Activated CD8-positive, alpha-beta memory T cell treated with anti-CD3 and anti-CD28 coated beads, Interleukin-2, amount 50 U/mL, for 48 hours (primary cell): ENCODE results near the gene PSD4.
A peak's percentile ranks its signal among the peaks of the same experiment; 100 is the strongest.

ENCODE experiments used
- DNase-seq: peaks from one replicate; pipeline ENCODE4 v3.0.0-alpha.2; 2020

Gene PSD4

GRCh38 chr2:113185664-113186432, 12.1 kb downstream of the PSD4 start:
- DNase-seq, result no peak

- DNase-seq, result no peak
Observed at GRCh38 chr2:113186433-113186796, 12.6 kb downstream of the PSD4 start.

DNA sequence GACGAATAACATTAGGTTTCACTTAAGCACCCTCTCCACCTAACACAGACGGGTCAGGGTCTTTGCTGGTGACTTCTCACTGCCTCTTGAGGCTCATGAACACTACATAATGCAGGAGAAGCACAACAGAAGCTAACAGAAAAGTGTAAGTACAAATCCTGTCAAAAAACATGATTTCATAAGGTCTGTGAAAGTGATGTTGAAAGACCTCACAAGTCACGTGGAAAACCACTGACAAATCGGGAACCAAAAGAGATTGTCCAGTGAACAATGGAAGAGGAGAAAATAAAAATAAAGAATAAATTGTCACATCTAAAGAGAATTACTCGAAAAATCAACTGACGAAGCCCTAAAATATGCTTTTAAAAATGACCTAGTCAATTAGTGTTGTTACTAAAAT, 14.0 kb downstream of the PSD4 start:
- no peak for DNase-seq

DNA sequence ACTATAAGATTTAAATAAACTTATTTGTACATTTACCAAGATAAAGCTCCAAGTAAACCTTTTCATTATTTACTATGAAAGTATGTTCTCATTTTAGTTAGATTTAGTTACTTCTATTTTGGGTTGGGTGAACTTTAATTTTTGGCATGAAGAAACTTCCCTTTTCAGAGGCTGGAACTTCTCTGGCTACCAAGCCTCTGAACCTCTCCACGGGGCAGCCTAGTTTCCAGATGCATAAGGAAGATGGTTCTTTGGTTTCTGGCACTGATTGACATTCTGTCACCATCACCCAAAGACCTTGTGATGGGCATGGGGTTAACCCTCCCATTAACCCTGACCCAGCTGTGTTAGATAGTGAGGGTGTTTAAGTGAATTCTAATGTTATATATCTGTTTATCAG, 17.1 kb downstream of the PSD4 start:
- DNase-seq, result no peak

DNA sequence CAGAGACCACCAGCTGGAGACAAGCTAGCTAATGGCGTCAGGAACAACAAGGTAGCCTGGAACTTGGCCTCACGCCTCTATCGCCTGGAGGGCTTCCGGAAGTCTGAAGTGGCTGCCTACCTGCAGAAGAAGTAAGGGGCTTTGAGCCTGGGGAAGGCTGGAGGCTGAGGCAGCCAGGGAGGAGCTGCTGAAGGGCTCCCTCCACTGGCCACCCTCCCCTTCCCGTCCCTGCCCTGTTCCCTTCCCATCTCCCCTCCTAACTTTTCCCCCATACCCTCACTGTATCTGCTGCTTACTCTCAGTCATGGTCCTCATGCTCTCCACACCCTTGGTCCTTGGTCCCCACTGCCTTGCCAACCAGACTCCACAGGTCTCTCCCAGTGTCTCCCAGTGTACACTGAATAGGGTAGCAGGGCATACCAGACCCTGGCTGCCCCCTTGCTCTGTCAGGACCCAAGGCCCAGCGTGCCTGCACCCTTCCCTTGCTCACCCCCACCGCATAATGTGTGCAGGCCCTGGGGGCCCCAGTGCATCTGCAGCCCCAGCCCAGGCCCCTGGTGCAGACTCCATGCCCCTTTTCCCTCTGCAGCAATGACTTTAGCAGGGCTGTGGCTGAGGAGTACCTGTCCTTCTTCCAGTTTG, 18.8 kb downstream of the PSD4 start:
- DNase-seq, result no peak

GRCh38 chr2:113195923-113196501, 22.2 kb downstream of the PSD4 start:
- no peak for DNase-seq

DNA sequence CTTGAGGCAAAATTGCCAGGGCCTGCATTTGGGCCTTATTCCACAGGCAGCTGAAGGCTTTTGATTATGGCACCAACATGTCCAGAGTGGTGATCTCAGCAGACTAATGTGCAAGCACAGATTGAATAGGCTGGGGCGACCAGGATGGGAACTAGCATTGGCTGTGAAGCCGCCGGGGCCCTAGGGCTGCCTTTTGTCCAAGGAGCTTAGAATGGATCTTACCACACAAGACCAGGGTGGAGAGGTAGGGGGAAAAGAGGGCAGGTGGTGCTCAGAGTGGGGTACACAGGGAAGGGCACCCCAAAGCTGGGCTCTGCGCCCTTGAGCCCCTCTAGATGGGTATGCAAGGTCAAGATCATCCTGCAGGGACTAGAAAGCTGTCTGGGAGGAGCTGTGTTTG, 23.1 kb downstream of the PSD4 start:
- no peak for DNase-seq

DNA sequence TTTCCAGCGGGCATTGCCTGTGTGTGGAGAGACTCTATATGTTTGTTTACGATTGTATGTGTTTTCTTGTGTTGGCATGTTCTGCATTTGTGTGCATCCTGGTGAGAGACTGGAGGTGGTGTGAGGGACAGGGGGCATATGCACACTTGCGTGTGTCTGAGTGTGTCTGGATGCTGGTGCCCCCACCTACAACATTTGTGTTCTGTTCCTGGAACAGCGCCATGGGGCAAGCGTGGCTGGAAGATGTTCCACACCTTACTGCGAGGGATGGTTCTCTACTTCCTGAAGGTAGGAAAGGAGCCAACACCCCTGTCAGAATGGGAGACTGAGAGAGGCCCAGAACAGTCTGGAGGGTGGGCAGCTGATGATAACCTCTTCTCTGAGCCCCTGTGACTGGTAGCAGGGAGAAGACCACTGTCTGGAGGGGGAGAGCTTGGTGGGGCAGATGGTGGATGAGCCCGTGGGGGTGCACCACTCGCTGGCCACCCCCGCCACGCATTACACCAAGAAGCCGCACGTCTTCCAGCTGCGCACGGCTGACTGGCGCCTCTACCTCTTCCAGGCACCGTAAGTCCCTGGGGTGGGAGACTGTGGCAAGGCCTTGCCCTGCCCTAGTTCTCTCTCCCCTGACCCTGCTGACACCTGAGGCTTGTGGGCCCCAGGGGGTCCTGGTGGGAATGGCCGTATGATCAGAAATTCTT, 23.7 kb downstream of the PSD4 start:
- no peak for DNase-seq

DNA sequence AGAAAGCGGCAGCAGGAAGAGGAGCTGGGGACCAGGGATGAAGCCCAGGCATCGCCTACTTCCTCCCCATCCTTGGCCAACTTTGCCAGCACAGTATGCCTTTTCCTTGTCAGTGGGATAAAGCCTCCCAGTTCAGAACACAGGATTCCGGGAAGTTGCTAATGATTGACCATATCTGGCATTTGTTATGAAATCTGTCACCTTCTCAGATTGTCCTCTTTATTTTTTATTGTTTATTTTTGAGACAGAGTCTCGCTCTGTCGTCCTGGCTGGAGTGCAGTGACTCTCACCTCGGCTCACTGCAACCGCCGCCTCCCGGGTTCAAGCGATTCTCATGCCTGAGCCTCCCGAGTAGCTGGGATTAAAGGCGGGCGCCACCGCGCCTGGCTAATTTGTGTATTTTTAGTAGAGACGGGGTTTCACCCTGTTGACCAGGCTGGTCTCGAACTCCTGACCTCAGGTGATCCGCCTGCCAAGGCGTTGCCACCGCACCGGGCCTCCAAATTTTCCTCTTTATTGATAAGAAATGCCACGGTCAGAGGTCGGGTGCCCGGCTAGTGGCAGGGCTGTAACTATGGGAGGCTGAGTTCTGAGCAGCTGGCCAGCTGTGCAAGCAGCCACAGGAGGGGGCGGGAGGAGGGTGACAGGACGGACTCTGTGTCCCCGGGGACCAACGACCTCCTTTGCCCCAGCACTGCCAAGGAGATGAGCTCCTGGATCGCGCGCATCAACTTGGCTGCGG, 24.4 kb downstream of the PSD4 start:
- DNase-seq, result no peak

DNA sequence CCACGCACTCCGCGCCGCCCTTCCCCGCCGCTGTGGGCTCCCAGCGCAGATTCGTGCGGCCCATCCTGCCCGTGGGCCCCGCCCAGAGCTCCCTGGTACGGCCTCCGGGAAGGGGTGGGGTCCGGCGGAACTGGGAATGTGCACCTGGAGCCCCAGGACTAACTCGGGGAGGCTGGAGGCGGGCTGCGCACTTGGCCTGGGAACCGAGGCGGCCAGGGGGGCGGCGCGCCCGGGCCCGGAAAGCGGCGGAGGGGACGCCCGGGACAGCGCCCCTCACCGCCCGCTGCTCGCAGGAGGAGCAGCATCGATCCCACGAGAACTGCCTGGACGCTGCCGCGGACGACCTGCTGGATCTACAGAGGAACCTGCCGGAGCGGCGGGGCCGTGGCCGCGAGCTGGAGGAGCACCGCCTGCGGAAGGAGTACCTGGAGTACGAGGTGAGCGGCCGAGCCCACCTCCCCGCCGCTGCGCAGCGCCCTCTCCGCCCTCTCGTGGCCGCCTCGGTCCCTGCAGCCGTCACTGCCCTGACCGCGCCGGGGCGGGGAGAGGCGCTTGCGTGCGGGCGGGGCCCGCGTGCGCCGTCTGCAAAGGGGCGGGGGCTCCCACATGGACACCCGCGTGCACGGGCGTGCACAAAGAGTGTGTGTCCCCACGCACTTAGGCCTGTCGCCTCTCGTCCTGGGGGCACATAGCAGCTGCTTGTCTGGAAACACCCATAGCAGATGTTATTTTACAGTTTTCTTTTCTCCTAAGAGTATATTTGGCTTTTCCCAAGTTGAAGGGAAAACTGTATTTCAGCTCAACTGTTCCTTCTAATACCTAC, 25.2 kb downstream of the PSD4 start:
- DNase-seq, result peak; percentile 92

DNA sequence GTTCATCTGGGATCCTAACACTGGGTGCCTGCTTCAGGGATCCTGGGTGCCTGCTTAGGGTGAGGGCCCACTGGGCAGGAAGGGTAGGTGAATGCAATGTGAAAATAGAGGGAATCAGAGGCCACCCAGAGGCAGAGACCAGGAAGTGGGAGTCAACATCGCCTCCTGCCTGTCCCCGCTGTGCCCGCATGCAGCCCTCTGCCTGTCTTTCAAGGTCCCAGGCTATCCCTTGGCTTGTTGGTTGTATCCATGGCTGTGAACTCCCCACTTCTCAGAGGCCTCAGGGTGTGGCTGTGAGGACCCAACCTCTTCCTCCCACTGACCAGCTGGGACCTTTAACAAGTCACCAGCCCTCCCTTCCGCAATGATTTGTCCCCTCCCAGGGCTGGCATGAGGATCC, 26.5 kb downstream of the PSD4 start:
- no peak for DNase-seq

GRCh38 chr2:113200736-113201490, 27.1 kb downstream of the PSD4 start:
- DNase-seq, result no peak

GRCh38 chr2:113201496-113202304, 27.9 kb downstream of the PSD4 start:
- DNase-seq, result no peak

DNA sequence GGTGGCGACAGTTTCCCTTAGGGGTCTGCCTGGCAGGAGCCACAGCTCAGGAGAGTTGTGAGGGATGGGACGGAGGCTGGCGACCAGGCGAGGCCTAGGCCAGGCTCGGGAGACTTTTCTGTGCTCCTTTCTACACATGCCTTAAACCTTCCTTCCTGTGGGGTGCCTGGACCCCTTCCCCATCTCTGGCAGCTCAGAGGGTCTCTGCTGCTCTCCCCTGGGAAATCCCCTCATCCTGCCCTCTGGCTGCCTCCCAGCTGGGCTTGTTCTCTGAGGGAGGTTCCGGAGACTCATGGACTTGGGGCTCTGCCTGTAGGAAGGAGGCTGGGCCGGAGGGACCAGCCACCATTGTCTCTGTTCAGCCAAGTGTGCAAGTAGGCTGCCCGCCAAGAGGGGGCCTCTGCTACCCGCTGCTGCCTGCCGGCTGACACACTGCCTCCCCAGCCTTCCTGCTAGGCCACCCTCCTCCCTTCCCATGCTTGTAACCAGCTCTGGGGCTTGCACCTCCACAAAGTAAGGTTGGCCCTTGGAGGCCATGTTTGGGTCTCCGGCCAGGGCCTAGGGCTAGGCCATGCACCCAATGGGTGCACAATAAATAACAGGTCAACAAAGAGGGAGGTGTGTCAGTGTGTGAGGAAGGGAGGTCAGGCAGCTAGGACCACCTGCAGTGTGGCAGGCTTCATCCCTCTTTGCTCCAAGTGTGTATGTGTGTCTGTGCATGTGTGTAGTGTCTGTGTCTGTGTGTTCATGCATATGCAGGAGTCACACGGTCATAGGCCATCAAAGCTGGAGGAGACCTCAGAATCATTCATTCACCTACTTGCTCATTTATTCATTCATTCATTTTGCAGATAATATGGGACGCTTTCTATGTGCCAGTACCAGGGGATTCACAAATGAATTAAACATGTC, 28.8 kb downstream of the PSD4 start:
- DNase-seq, result no peak

- DNase-seq, result no peak
Observed at GRCh38 chr2:113203217-113203530, 29.4 kb downstream of the PSD4 start.

- DNase-seq, result peak; percentile 83
Observed at GRCh38 chr2:113203901-113204519, 30.2 kb downstream of the PSD4 start.

GRCh38 chr2:113206251-113206650, 32.5 kb downstream of the PSD4 start:
- no peak for DNase-seq

- DNase-seq, result no peak
Observed at GRCh38 chr2:113207021-113207420, 33.2 kb downstream of the PSD4 start.

- no peak for DNase-seq
Observed at GRCh38 chr2:113208396-113208795, 34.6 kb downstream of the PSD4 start.
